ENCODE measurements around the gene PON3.
"Not testable (repeated sequence)": the region's sequence is repeated elsewhere in the genome, so short reads cannot be mapped to it uniquely, and the experiment has no call there.

PON3 gene

DNA sequence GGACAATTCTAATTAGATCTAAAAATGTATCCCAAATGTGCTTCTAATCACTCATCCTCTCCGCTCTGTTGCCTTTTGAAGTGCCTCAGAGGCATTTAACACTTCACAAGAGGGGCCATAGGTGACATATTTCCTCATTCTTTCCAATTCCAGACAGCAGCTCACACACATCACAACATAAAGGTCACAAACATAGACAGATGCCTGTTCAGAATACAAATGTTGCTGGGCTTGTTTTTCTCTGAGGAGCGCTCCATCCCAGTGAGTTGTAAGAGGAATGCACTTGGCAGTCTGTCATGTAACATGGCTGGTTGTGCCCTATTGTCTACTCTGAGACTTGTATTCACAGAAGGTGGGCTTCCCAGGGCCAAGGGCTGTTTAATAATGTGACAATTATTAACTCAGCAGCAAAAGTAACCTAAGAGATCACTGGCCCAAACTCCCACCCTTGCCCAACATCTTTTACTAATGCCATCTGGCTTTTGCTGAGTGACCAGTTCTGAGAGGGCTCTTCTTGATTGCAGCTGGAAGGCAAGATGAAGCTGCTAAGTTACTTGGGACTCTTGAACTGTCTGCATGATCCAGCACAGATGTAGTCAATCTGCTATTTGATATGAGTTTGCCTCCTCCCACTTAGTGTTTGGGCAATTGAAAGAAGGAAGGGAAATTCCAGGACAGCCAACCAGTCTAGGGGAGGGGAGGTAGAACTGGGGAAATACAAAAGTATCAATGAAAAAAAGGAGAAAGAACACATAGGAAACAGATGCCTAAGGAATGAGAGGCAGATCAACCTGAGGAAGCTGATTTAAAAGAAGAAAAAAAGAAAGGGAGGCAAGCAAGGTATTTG lies 25.0 kb upstream of the PON3 start:
- in situ Hi-C loops (cut with HindIII; ENCODE audit: low pct_ligation_motif_present, low pct_unique_long_range_greater_than_20kb, low sequenced_read_pairs), result no loop called here

GRCh38 chr7:95412075-95412474 lies 15.9 kb upstream of the PON3 start:
- in situ Hi-C loops (cut with HindIII; ENCODE audit: low pct_ligation_motif_present, low pct_unique_long_range_greater_than_20kb, low sequenced_read_pairs), result no loop called here
- no peak for DNase-seq

More for the DNA sequence above, 25.0 kb upstream of the PON3 start:
- peak; percentile 62 for DNase-seq

- no peak for DNase-seq
Observed at GRCh38 chr7:95411666-95412065, 15.5 kb upstream of the PON3 start.

DNA sequence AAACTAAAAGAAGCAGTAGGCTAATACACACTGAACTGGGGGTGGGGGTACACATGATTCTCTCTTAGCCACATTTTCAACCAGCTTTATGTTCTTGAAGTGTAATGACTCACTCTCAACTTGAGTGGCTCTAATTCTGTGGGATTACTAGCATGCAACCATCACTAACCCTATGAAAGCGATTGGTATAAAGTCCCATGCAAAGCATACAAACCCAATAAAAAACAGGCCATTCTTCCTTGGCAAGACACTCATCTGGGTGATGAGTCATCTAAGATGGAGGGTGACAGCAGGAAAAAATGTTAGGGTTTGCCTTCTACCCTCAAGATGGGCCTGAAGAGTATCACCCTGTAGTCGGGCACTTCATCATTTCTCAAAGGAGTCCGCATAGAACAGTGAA lies 14.9 kb upstream of the PON3 start:
- peak; percentile 41 for DNase-seq

More at GRCh38 chr7:95411666-95412065, 15.5 kb upstream of the PON3 start:
- in situ Hi-C loops (cut with HindIII; ENCODE audit: low pct_ligation_motif_present, low pct_unique_long_range_greater_than_20kb, low sequenced_read_pairs), result no loop called here

DNA sequence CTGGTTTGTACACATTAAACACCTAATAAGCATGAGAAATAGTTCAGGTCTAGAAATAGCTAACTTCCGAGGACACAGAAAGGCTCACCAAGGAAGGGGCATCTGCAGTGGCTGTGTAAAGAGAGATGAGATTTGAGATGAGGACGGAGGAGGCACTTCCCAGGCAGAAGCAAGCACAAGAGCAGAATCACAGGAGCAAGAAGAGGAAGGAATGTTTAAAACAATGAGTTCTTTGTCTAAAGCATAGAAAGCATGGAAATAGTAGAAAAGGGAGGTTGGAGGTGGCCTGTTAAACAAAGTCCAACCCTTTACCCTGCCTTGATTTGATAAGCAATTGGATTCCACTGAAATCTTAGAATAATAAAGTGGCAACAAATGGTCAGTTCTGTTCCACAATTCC lies 11.6 kb upstream of the PON3 start:
- in situ Hi-C loops (cut with HindIII; ENCODE audit: low pct_ligation_motif_present, low pct_unique_long_range_greater_than_20kb, low sequenced_read_pairs), result no loop called here
- no peak for DNase-seq

More for the DNA sequence above, 14.9 kb upstream of the PON3 start:
- in situ Hi-C loops (cut with HindIII; ENCODE audit: low pct_ligation_motif_present, low pct_unique_long_range_greater_than_20kb, low sequenced_read_pairs), result no loop called here

DNA sequence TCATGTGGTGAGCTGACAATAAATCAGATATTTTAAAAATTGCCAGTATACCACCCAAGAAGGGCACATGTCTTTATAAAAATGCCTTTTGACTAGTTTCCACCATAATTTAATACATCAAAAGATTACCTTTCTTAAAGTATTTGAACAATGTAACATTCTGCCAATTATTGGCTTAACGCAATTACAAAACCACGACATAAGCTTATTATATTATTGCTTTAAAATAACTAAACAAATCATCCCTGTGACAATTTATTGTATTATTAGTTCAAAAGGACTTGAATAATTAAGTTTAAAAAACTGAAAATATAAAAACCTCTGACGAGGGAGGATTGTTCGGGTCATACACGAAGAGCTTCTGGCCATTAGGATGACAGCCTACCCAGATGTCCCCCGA lies 9.6 kb upstream of the PON3 start:
- in situ Hi-C loops (cut with HindIII; ENCODE audit: low pct_ligation_motif_present, low pct_unique_long_range_greater_than_20kb, low sequenced_read_pairs), result no loop called here
- DNase-seq, result no peak

DNA sequence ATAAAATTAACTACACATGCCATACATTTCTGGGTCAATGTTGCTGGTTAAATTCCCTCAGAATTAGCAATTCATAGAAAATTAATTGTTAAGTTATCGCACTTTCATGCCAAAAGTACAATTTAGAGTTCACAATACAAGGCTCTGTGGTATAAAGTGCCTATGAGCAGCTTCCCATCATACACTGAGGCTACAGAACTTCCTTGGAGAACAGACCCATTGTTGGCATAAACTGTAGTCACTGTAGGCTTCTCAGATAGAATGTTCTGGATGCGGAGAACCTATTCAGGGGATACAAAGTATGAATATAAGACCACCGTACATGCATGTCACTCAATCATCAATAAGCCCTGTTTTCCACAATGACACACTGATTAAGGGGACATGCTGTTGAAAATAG lies 9.0 kb upstream of the PON3 start:
- DNase-seq, result no peak
- in situ Hi-C loops (cut with HindIII; ENCODE audit: low pct_ligation_motif_present, low pct_unique_long_range_greater_than_20kb, low sequenced_read_pairs), result no loop called here

GRCh38 chr7:95404316-95404865 lies 8.2 kb upstream of the PON3 start:
- peak; percentile 30 for DNase-seq
- in situ Hi-C loops (cut with HindIII; ENCODE audit: low pct_ligation_motif_present, low pct_unique_long_range_greater_than_20kb, low sequenced_read_pairs), result no loop called here

- in situ Hi-C loops (cut with HindIII; ENCODE audit: low pct_ligation_motif_present, low pct_unique_long_range_greater_than_20kb, low sequenced_read_pairs), result no loop called here
- no peak for DNase-seq
Observed at GRCh38 chr7:95398155-95398940, 2.2 kb upstream of the PON3 start.

GRCh38 chr7:95397381-95397780 lies 1.2 kb upstream of the PON3 start:
- no peak for DNase-seq
- in situ Hi-C loops (cut with HindIII; ENCODE audit: low pct_ligation_motif_present, low pct_unique_long_range_greater_than_20kb, low sequenced_read_pairs), result no loop called here

- in situ Hi-C loops (cut with HindIII; ENCODE audit: low pct_ligation_motif_present, low pct_unique_long_range_greater_than_20kb, low sequenced_read_pairs), result no loop called here
- no peak for DNase-seq
Observed at GRCh38 chr7:95395755-95396135, 430 bp downstream of the PON3 start.

DNA sequence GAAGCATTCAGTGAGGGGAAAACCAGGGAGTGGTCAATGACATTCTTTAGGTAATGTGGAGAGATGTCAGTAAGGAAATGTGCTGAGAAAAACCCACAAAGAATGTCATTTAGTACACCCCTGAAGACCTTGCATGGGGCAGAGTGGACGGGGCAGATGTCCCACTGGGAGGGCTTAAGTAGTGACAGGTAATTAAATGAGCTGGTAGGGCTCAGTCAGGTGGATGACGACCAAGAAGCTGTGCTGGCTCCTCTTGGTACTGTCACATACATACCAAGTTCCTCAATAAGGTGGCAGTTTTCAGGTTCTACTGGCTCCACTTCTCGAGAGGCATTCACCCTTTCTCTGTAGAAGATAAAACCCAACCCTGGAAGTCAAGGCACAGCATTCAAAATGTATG lies 1.8 kb downstream of the PON3 start:
- no peak for DNase-seq
- in situ Hi-C loops (cut with HindIII; ENCODE audit: low pct_ligation_motif_present, low pct_unique_long_range_greater_than_20kb, low sequenced_read_pairs), result no loop called here

DNA sequence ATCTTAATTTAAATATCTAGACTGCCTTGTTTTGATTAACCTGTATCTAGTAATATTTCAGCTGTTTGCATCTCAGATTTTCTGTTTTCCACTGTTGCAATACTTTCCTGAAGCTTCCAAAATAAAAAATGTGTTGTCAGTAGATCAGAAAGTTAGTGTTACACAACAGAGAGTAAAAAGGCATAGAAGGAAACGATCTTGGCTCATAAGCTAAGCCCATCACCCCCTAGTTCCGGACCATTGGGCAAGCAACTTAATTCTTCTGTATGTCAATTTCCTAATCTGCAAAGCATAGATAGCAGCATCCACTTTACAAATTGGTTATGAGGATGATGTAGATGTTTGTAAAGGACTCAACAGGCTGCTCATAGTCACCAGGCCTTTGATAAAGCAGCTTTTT lies 4.4 kb downstream of the PON3 start:
- DNase-seq, result no peak
- in situ Hi-C loops (cut with HindIII; ENCODE audit: low pct_ligation_motif_present, low pct_unique_long_range_greater_than_20kb, low sequenced_read_pairs), result no loop called here

GRCh38 chr7:95389516-95389915 lies 6.7 kb downstream of the PON3 start:
- no peak for DNase-seq
- in situ Hi-C loops (cut with HindIII; ENCODE audit: low pct_ligation_motif_present, low pct_unique_long_range_greater_than_20kb, low sequenced_read_pairs), result no loop called here

- DNase-seq; in situ Hi-C loops (cut with HindIII; ENCODE audit: low pct_ligation_motif_present, low pct_unique_long_range_greater_than_20kb, low sequenced_read_pairs): not testable (repeated sequence)
Observed at GRCh38 chr7:95379457-95379856, 16.7 kb downstream of the PON3 start.

DNA sequence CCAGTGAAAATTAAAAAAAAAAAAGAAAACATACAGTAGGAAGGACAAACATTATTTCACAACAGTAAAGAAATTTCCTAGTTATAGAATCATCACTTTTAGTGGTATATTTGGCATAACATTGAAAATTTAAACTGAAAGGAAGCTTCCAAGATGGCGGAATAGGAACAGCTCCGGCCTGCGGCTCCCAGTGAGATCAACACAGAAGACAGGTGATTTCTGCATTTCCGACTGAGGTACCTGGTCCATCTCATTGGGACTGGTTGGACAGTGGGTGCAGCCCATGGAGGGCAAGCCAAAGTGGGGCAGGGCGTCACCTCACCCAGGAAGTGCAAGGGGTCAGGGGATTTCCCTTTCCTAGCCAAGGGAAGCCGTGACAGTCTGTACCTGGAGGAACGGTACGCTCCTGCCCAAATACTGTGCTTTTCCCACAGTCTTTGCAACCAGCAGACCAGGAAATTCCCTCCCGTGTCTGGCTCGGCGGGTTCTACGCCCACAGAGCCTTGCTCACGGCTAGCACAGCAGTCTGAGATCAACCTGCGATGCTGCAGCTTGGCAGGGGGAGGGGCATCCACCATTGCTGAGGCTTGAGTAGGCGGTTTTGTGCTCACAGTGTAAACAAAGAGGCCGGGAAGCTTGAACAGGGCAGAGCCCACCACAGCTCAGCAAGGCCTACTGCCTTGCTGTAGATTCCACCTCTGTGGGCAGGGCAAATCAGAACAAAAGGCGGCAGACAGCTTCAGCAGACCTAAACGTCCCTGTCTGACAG lies 19.4 kb downstream of the PON3 start:
- no peak for DNase-seq
- in situ Hi-C loops (cut with HindIII; ENCODE audit: low pct_ligation_motif_present, low pct_unique_long_range_greater_than_20kb, low sequenced_read_pairs), result no loop called here

DNA sequence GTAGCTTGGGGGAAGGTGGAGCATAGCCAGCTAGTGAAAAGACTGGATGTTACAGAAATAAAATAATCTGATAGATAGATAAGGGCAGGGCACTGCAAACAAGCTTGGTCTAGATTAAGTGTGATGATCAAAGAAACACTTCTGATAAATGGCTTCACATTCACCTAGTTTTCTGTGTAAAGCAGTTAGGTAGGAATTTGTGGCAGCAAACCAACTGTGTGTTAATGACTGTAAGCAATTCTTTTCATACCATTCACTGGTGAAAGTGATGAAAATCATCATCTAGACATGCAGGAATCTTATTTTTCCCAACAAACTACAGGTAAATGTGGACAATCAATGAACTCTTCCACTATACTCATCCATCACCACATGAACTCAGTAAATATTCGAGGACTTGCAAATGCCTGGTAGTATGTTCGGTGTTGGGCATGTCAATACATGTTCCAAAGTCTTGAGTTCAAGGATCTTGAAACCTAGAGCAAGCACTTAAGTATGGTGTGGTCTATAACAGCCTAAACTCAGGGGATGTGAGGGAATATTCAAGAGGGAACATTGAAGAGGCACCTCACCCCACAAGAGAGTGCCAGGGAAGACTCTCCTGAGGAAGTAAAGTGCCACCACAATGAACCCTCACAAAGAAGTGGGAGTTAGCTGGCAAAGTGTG lies 20.5 kb downstream of the PON3 start:
- in situ Hi-C loops (cut with HindIII; ENCODE audit: low pct_ligation_motif_present, low pct_unique_long_range_greater_than_20kb, low sequenced_read_pairs), result no loop called here
- DNase-seq, result no peak

DNA sequence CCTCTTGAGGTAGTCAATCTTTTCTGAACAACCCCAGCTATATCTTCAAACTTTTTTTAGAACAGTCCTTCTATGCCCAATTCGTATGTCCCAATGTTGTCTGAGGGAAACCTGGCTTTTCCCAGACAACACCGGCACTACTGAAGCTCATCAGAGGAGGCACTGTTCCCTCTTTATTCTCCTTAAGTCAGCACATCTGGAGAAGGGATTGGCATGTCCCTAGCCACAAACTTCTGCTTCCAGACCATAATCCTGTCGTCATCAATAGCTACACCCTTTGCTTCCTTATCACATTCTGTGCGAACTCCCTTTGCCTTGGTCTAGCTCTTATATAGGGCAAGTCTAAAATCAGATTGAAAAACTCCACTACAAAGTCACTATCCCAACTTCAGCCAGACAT lies 22.9 kb downstream of the PON3 start:
- no peak for DNase-seq
- in situ Hi-C loops (cut with HindIII; ENCODE audit: low pct_ligation_motif_present, low pct_unique_long_range_greater_than_20kb, low sequenced_read_pairs), result no loop called here

Measured in ACHN (cell line).